ENCODE data around the gene EFR3B. TPM values are rescaled to one million over a fixed set of nuclear protein-coding genes. Genes with fewer than 3 reads are reported as not detected.

EFR3B gene
- total and polyA plus RNA-seq, 10 of the 15 experiments (the other 5 are each of a cell fraction or from before 2014, with no cell fraction given), result 0.12 to 3.9 (median 1.8) TPM

DNA sequence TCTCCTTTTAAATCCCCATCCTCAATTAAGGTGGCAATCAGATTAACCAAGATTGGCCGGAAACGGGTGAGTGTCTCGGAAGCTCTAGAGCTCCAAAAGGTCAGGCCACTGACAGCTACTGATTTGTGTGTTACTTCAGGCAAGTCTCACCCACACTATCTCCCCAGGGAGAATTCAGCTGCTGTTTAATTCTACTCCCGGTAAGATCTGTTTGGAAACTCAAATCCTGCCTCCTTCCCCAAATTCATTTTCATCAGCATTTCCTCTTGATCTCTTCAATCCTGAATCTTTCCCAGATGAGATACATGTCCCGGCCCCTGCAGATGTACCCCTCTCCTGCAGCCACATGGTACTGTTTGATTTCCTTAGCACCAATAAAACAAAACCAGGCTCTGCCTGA lies 34.9 kb downstream of the EFR3B start:
- SMC1A ChIA-PET (ENCODE audit: uncharacterized antibody, unreplicated experiment), result no interaction called here
- RAD21 ChIA-PET (ENCODE audit: unreplicated experiment), result no interaction called here
- H3K4me2 ChIP-seq (ENCODE audit: control insufficient read depth, insufficient read depth), result no peak overlapping the region
- no peaks in the 10 kb centered on the region for H4K20me1 ChIP-seq (ENCODE audit: control insufficient read depth, insufficient read depth)
- CTCF ChIA-PET, result no interaction called here
- H3K27ac ChIP-seq (ENCODE audit: control insufficient read depth, insufficient read depth), result no peak overlapping the region
- H3K9ac ChIP-seq (ENCODE audit: control insufficient read depth, insufficient read depth, low read length), result no peak overlapping the region
- H3K79me2 ChIP-seq (ENCODE audit: control insufficient read depth, insufficient read depth, low read length), result no peaks in the 10 kb centered on the region
- in situ Hi-C loops (cut with MboI) (no loop called here), intact Hi-C loops (cut with micrococcal nuclease; ENCODE audit: unreplicated experiment) (no loop called here)
- 0 out of 4 replicates have a peak, but pooled peaks cover 0 to 2% of the 10 kb centered on the region in 2 experiments for H3K27me3 ChIP-seq (replicated peaks in 1 of 2; ENCODE audit: control insufficient read depth in 2 of 2, insufficient read depth in 2 of 2, low read length in 1 of 2)
- DNase-seq (ENCODE audit: low read depth, low spot score) (no peak), ATAC-seq (no peak), FAIRE-seq (no peak)
- no peaks in the 10 kb centered on the region for H3K9me3 ChIP-seq (replicated peaks; ENCODE audit: control insufficient read depth, insufficient read depth, low read length)
- H3K36me3 ChIP-seq (ENCODE audit: control insufficient read depth in 2 of 2, insufficient read depth in 2 of 2, low read length in 1 of 2), result no peaks in the 10 kb centered on the region
- POLR2A ChIA-PET, result no interaction called here
- no TSS peak for BruUV-seq (replicated peaks)
- peaks cover 8% of the 10 kb centered on the region for H3K4me1 ChIP-seq (ENCODE audit: control insufficient read depth, insufficient read depth, low read length)
- no peak overlapping the region for H2AFZ ChIP-seq (ENCODE audit: control insufficient read depth, low read depth, low read length)
- H3K4me3 ChIP-seq, result no peak overlapping the region
- TF ChIP-seq CBX3 (IDR thresholded peaks at IDR 0.05; ENCODE audit: borderline replicate concordance, low read depth) (no peak), ZNF622 (IDR thresholded peaks at IDR 0.05) (no peak), SUPT20H (IDR thresholded peaks at IDR 0.05; ENCODE audit: borderline replicate concordance, control insufficient read depth, low read depth, low read length) (no peak), CBX5 (IDR thresholded peaks at IDR 0.05; ENCODE audit: low read depth) (no peak), POLR2AphosphoS2 (IDR thresholded peaks at IDR 0.05; ENCODE audit: low read depth, low read length) (no peak), NFXL1 (IDR thresholded peaks at IDR 0.05; ENCODE audit: borderline replicate concordance) (no peak)
- TF ChIP-seq, protein P1, sequence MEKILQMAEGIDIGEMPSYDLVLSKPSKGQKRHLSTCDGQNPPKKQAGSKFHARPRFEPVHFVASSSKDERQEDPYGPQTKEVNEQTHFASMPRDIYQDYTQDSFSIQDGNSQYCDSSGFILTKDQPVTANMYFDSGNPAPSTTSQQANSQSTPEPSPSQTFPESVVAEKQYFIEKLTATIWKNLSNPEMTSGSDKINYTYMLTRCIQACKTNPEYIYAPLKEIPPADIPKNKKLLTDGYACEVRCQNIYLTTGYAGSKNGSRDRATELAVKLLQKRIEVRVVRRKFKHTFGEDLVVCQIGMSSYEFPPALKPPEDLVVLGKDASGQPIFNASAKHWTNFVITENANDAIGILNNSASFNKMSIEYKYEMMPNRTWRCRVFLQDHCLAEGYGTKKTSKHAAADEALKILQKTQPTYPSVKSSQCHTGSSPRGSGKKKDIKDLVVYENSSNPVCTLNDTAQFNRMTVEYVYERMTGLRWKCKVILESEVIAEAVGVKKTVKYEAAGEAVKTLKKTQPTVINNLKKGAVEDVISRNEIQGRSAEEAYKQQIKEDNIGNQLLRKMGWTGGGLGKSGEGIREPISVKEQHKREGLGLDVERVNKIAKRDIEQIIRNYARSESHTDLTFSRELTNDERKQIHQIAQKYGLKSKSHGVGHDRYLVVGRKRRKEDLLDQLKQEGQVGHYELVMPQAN (conservative IDR thresholded peaks at IDR 0.05), result no peak
- WGBS (ENCODE audit: insufficient coverage, insufficient replicate concordance, low lambda C conversion rate, missing lambda C conversion rate), result 7% methylated on average over 5 of the region's 5 CpGs
